ENCODE measurements around the gene FRY.

Gene FRY

GRCh38 chr13:32060401-32060878 lies 28.9 kb downstream of the FRY start:
- POLR2A ChIA-PET = no interaction called here
- no peak for DNase-seq (ENCODE audit: extremely low spot score)
- no peak for TF ChIP-seq CTCF (IDR thresholded peaks at IDR 0.05; ENCODE audit: control extremely low read depth, extremely low read depth, low read depth, missing control alignments)
- CTCF ChIA-PET = interaction anchor here (0.8 to 1.2 kb wide), 3 partner anchors 12 to 77 kb away, joined by 3 read pairs; no protein-coding TSS in a partner anchor

- TF ChIP-seq CTCF (IDR thresholded peaks at IDR 0.05; ENCODE audit: control extremely low read depth, extremely low read depth, low read depth, missing control alignments) = no peak
- CTCF ChIA-PET = interaction anchor here (1.0 to 2.0 kb wide), 8 partner anchors 10 to 153 kb away, joined by 3 to 9 read pairs (median 3); no protein-coding TSS in a partner anchor
These were observed 32.2 kb downstream of the FRY start for GRCh38 chr13:32063619-32064233.

GRCh38 chr13:32067149-32067961 lies 35.8 kb downstream of the FRY start:
- ChIA-PET CTCF (no interaction called here), POLR2A (no interaction called here)
- no peak for DNase-seq (ENCODE audit: extremely low spot score)
- TF ChIP-seq CTCF (IDR thresholded peaks at IDR 0.05; ENCODE audit: control extremely low read depth, extremely low read depth, low read depth, missing control alignments) = no peak

More at GRCh38 chr13:32063619-32064233, 32.2 kb downstream of the FRY start:
- no peak for DNase-seq (ENCODE audit: extremely low spot score)
- POLR2A ChIA-PET = no interaction called here

GRCh38 chr13:32068255-32068654 lies 36.7 kb downstream of the FRY start:
- CTCF ChIA-PET = no interaction called here
- TF ChIP-seq CTCF (IDR thresholded peaks at IDR 0.05; ENCODE audit: control extremely low read depth, extremely low read depth, low read depth, missing control alignments) = no peak
- DNase-seq (ENCODE audit: extremely low spot score) = no peak
- POLR2A ChIA-PET = no interaction called here

GRCh38 chr13:32073180-32073864 lies 41.7 kb downstream of the FRY start:
- POLR2A ChIA-PET = no interaction called here
- CTCF ChIA-PET = interaction anchor here (0.6 to 1.3 kb wide), 3 partner anchors 11 to 26 kb away, joined by 3 read pairs; no protein-coding TSS in a partner anchor
- DNase-seq (ENCODE audit: extremely low spot score) = no peak
- TF ChIP-seq CTCF (IDR thresholded peaks at IDR 0.05; ENCODE audit: control extremely low read depth, extremely low read depth, low read depth, missing control alignments) = no peak

GRCh38 chr13:32075170-32075851 lies 43.7 kb downstream of the FRY start:
- no peak for TF ChIP-seq CTCF (IDR thresholded peaks at IDR 0.05; ENCODE audit: control extremely low read depth, extremely low read depth, low read depth, missing control alignments)
- no peak for DNase-seq (ENCODE audit: extremely low spot score)
- POLR2A ChIA-PET = no interaction called here
- CTCF ChIA-PET = interaction anchor here (1.4 kb wide), 1 partner anchor 10 kb away, joined by 3 read pairs; no protein-coding TSS in a partner anchor

All from GM10248 (cell line).